Prostate gland (tissue), 2 donors: Measurements from ENCODE around the gene NCBP2L.

Experiments used
- POLR2AphosphoS5 ChIP-seq: sonication (generic); formaldehyde crosslinking; IDR thresholded peaks from one replicate; pipeline ENCODE4 v1.6.1; 2017; ENCODE audit warnings: antibody characterized with exemption
- TF ChIP-seq, protein P1 (sequence below), 4 experiments: fragments of 200-600 bp in 2 of 4; fragments of 450-650 bp in 2 of 4; sonication (generic) in 2 of 4; IDR thresholded peaks; 1 replicate in 3 of 4; 2 replicates in 1 of 4; pipeline ENCODE4 v1.5.1; 2016 to 2019; ENCODE audit warnings: antibody characterized with exemption in 4 of 4, mild to moderate bottlenecking in 2 of 4, moderate library complexity in 2 of 4

DNA sequence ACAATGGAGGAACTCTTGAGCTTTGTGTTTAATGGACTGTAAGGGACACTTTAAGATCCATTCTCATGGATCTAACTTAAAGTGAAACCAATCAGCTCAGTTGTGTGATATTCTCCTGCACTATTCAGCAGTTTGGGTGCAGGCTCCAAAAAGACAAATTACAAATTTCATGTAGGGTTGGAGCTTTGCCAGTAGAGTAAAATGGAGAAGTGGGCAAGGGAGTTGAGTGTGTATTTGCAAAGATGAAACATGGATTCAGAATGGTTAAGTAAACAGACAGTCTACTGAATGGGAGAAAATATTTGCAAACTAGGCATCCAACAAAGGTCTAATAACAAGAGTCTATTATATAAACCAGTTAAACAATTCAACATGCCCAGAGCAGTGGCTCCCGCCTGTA, 26.9 kb downstream of the NCBP2L start:
- TF ChIP-seq, protein P1, sequence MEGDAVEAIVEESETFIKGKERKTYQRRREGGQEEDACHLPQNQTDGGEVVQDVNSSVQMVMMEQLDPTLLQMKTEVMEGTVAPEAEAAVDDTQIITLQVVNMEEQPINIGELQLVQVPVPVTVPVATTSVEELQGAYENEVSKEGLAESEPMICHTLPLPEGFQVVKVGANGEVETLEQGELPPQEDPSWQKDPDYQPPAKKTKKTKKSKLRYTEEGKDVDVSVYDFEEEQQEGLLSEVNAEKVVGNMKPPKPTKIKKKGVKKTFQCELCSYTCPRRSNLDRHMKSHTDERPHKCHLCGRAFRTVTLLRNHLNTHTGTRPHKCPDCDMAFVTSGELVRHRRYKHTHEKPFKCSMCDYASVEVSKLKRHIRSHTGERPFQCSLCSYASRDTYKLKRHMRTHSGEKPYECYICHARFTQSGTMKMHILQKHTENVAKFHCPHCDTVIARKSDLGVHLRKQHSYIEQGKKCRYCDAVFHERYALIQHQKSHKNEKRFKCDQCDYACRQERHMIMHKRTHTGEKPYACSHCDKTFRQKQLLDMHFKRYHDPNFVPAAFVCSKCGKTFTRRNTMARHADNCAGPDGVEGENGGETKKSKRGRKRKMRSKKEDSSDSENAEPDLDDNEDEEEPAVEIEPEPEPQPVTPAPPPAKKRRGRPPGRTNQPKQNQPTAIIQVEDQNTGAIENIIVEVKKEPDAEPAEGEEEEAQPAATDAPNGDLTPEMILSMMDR (IDR thresholded peaks at IDR 0.05), result no peak
- no peak for TF ChIP-seq POLR2AphosphoS5
